ENCODE data around the gene MCF2L.

The MCF2L gene

DNA sequence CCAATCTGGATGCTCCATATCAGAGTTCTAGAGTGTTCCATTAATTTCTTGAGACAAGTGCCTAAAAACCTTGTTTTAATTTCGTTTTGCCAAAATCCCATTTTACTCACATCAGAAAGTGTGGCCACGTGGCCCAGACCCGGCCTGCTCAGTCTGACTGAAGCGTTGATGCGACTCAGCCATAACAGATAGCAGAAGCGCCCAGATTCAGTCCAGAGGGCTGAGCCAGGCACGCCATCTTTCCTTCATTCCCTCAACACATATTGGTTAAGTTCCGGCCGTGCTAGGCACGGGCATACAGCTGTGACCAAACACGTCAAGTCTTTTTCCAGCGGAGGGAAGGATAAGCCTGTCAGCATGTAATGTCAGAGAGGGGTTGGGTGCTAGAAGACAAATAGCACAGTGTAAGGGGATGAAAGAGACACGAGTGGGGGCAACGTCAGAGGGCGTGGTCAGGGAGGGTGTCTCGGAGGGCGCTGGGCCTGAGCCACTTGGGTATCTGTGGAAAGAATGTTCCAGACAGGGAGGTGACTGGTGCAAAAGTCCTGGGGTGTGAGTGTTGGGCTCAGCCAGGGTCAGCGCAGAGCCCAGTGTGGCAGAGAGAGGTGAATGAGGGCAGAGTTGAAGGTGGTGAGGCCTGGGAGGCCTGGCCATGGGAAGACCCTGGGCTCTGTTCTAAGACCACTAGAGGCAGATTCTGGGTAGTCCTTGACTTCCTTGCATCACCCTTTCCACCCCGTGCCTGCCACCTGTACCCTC lies 156.7 kb downstream of the MCF2L start:
- DNase-seq (ENCODE audit: low spot score): peak; percentile 33

DNA sequence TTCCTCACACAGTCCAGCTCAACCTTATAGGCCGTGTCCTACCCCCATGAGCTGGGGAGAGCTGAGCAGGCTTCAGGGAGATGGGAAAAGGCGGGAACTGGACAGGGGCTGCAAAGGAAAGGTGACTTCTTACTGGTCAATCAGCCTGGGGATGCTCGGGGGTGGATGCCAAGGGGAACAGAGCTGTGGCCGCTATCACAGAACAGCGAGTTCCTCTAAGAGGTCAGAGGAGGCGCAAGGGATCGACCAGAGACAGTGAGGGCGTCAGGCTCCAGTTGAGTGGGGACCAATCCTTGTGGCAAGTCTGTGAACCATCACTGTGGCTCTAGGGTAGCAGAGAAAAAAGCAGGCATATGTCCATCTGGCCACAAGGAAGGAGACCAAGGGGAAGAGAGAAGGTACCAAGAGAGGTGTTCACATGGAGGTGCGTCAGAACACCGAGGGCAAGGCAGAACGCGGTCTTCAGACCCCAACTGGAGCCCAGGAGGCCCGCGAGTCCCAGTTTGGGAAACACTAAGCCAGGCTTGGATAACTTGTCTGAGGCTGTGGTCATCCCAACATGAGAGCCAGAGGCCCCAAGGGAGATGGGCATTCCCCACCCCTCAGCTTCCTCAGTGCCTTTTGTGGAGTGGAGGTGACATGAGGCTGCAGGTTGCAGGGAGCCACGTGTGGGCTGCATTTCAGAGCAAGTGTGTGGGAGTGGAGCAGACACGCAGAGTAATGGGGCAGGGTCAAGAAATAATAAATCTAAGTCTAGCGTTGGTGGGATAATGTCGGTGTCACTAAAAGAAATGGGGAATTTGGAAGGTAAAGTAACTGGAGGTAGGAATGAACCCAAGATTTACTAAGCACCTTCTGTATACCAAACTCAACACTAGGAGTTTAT lies 157.5 kb downstream of the MCF2L start:
- peak; percentile 38 for DNase-seq (ENCODE audit: low spot score)

DNA sequence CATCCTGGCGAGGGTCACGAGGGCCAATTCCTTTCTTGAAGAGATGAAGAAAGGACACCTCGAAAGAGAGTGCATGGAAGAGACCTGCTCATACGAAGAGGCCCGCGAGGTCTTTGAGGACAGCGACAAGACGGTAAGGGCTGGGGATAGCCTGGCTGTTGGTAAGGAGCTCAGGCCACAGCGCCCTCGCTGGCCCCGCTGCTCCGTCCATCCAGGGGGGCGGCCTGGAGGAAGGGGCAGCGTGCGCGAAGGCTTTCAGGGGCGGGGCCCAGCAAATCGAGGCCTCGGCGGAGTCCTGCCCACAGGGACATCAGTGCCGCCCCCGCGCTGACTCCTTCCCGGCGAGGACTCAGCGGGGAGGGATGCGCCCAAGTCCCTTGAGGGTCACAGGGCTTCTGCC lies 160.5 kb downstream of the MCF2L start:
- peak; percentile 33 for DNase-seq (ENCODE audit: low spot score)

DNA sequence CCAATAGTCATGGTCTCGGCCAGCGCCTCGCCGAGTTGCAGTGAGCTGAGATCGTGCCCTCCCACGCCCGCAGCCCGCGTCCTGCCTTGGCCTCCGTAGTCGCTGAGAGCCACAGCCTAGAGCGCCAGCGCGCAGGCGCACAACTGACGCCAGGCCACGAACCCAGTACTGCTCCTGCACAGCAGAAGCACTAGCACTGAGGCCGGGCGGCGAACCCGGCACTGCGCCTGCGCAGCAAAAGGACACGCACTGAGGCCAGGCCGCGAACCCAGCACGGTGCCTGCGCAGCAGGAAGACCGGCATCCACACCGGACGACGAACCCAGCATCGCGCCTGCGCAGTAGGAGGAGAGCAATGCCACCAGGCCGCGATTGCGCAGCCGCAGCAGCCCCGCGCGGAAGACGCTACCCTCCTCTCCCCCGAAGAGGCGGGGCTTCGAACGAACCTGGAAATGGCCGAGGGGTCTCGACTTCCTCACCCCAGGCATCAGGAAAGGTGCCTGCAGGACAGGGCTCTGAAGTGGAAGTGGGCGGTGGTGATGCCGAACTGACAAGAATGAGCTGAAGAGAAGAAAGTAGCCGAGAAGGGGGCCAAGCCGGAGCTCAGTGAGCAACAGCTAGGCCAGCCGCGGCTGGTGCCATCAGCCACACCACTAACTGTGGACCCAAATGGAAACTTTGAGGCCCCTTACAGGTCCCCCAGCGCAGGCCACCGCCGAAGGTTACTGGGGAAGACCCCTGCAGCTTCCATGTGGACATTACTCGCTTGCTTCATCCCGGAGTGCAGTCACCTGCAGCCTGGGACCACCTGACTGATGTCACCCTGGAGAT lies 161.1 kb downstream of the MCF2L start:
- peak; percentile 64 for DNase-seq (ENCODE audit: low spot score)

DNA sequence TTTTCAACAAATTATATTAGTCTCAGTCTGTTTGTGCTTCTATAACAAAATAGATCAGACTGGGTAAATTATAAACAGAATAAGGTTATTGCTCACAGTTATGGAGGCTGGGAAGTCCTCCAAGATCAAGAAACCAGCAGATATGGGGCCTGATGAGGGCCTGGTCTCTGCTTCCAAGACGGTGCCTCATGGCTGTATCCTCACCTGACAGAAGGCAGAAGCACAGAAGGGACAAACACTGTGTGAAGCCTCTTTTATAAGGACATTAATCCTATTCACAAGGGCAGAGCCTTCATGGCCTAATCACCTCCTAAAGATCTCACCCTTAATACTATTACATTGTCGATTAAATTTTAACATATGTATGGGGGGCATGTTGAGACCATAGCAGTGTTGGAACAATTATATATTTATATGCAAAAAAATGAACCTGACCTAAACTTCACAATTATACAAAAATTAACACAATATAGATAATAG lies 166.3 kb downstream of the MCF2L start:
- DNase-seq (ENCODE audit: low spot score): no peak

DNA sequence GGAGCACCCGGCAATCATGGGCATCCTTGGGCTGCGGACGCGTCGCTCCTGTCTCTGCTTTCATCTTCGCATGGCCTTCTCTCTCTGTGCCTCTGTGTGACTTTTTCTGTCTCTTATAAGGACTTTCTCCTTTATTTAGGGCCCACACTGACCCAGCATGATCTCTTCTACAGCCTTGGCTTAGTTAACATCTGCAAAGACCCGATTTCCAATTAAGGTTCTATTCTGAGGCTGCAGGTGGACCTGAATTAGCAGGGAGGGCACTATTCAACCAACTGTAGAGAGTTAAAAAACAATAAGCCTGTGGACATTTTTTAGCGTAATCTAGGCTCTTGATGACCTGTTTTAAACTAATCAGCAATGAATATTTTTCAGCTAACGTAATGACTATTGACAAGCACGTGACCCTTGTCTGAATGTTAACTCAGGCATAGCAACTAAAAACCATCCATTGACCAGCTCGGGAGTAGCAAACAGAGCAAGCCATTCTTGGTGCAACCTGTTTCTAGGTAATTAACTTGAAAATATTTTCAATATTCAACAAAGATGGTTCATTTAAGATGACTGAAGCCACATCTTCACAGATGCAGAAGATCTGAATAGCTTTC lies 168.8 kb downstream of the MCF2L start:
- peak; percentile 23 for DNase-seq (ENCODE audit: low spot score)

DNA sequence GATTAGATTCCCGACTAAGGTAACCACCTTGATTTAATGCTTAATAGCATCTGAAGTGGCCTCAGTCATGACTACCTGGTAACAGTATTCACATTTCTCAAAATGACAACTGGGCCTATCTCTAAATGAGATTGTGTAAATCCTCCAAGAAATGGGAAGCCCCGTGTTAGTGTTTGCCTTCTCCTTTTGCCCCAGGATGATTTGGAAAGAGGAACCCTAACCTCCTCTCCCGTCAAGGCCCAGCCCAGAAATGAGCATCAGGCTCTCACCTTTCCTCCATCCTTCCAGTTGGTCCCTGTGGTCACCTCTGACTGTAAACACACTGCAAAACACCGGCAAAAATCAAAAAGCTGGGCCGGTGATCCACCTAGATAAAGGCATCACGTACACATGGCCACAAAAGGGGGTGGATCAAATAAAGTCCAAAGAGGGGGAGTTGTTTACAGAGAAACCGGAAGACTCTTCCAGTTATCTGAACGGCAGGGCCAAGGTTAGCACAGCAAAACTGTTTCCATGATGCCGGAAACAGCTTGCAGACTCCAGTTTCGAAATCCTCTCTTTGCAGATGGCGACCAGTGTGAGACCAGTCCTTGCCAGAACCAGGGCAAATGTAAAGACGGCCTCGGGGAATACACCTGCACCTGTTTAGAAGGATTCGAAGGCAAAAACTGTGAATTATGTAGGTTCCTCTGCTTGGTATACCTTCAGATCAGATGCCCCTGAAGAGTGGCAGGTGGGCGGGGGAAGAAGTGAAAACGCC lies 170.0 kb downstream of the MCF2L start:
- DNase-seq (ENCODE audit: low spot score): peak; percentile 48

DNA sequence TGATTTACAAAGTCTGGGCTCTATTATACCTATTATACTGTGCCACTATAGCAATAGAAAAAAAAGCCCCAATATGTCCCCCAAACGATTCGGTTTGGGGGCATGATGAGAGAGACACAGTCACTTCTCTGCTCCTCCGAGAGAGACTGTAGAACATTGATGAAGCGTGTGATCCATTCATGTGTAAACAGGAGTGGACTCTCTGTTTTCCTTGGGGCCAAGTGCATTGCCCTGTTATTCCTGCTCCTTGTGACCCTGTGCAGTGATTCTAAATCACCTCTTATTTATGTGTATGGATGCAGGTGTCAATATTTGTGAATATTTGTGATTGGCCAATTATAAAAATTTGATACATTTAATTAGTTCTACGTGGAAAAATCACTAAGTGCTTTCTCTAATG lies 170.6 kb downstream of the MCF2L start:
- DNase-seq (ENCODE audit: low spot score): no peak

DNA sequence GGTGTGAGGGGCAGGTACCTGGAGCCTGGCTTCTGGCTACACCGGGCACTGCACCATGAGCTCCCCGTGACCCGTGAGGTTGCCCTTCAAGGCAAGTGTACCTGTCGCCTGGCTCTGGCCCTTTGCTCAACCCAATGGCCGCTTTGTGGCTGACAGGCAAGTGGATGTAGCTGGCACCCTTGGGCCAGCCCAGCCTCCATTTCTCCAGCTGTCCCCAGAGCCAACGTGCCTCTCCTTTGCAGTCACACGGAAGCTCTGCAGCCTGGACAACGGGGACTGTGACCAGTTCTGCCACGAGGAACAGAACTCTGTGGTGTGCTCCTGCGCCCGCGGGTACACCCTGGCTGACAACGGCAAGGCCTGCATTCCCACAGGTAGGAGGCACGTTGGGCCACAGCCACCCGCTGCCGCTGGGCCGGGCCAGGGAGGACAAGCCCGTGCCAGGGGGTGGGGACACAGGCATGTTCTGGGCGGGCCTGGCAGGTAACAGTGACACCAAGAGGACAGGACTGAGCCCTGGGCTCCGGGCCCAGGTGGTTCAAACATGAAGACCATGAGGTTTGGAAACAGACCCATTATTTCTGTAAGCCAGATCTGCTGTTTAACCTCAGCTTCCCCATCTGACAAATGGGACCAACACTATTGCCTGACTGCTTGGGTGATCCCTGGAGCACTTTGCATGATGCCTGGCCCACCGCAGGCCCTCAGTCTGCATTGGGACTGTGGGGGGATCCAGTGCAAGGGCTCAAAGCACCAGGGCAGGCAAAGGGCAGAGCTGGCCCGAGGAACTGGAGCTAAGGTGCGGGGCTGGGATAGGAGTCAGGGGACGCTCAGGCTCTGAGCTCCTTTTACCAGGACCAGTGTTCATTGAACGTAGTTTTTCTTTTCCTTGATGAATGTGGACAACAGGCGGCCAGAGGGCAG lies 171.9 kb downstream of the MCF2L start:
- DNase-seq (ENCODE audit: low spot score): peak; percentile 57

DNA sequence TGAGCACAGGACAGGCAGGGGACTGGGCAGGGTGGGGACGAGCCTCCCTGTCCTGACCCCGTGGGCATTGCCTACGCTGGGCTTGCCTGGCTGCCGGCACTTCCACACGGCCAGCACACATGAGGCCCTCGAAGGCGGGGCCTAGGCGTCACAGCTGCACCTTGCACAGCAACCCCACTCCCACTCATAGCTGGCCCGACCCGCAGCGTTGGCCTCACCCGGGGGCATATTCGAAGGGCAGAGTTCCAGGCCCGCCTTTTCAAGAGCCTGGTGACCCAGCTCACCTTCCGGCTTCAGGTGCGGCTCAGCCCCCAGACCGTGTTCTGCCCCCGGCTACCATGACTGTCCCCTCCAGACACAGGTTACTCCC lies 172.6 kb downstream of the MCF2L start:
- DNase-seq (ENCODE audit: low spot score): peak; percentile 59

DNA sequence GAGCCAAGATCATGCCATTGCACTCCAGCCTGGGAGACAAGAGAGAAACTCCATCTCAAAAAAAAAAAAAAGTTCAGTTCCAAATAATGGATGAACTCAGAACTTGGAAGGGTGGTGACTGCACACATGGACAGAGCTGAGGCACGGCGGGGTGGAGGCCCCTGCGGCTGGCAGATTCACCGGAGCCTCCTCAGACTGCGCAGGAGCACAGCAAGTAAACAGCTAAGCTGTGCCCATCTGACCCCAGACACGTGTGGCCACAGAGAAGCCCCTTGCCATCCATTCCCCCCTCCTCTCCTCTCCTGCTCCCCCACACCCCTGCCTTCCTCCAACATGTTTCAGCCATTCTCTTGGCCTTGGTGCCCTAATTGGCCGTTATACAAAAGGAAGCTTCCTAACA lies 173.9 kb downstream of the MCF2L start:
- DNase-seq (ENCODE audit: low spot score): peak; percentile 41

DNA sequence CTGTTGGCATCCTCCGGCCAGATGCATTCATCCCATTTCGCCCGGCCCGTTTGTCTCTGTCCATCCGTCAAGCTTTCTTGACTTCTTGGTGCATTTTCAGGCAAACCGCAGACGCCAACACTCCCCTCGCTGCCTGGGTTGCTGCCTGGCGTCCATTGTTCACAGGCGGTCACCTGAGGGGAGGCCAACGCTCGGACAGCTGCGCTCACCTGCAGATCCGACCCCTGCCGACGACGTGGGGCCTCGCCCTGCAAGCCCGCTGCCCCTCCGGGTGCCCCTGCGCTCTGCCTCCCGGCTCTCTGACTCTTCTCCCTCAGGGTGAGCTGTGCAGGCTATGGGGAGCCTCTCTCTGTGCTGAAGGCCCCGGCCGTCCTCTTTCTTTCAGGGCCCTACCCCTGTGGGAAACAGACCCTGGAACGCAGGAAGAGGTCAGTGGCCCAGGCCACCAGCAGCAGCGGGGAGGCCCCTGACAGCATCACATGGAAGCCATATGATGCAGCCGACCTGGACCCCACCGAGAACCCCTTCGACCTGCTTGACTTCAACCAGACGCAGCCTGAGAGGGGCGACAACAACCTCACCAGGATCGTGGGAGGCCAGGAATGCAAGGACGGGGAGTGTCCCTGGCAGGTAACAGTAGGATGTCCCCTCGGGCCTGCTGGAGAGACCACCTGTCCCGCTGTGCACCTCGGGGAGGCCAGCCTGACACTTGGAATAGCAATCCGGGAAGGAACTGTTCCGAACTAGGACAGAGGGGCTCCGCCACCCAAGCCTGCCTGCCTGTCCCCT lies 174.6 kb downstream of the MCF2L start:
- peak; percentile 55 for DNase-seq (ENCODE audit: low spot score)

DNA sequence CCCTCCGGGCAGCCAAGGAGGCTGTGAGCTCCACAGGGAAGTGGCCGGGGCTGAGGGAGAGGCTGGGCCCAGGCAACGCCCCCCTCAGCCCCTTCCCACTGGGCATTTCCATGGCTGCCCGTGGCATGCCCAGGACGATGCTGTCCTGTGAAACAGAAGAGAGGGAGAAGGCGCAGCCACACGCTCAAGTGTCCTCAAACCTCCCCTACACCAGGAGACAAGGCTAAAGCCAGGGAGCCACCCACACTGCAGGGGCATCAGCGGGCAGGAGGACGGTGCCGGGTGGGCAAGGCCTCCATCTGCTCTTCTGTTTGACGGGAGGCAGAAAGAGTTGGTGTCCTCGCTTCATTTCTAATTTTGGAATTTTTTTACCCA lies 175.2 kb downstream of the MCF2L start:
- DNase-seq (ENCODE audit: low spot score): peak; percentile 15

DNA sequence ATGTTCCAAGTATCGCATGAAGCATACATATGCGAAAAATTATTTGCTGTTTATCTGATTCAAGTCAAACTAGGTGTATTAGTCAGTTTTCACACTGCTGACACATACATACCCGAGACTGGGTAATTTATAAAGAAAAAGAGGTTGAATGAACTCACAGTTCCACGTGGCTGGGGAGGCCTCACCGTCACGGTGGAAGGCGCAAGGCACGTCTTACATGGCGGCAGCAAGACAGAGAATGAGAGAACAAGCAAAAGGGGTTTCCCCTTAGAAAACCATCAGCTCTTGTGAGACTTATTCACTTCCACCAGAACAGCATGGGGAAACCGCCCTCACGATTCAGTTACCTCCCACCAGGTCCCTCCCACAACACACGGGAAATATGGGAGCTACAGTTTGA lies 176.5 kb downstream of the MCF2L start:
- DNase-seq (ENCODE audit: low spot score): no peak

DNA sequence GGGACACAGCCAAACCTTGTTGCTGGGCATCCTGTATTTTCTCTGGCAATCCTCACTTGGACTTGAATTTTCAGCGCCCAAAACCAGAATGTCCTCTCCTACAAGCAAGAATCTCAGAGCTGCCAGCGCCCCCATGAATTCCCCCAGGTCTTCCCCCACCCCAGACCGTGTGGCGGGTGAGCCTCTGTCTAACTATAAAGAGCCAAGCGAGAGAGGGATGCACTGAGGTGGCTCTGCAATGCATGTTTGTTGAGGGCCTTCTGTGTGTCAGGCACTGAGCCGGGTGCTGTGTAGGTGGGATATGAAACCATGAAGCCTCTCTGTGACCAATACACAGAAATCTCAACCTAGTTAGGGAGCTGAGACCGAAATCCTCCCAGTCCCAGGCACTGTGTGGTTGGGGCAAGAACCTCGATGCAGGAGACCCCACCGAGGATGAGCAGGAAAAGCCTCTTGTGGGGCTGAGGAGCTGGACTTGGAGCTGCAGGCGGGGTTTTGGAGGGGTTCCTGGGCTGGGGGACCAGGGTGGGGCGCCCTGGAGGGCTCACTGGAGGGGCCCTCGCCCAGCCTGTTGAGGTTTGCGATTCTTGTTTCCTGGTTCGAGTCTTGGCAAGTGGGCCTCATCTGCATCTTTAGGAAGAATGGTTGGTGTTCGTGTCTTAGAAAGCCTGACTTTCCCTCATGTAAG lies 177.0 kb downstream of the MCF2L start:
- DNase-seq (ENCODE audit: low spot score): no peak

DNA sequence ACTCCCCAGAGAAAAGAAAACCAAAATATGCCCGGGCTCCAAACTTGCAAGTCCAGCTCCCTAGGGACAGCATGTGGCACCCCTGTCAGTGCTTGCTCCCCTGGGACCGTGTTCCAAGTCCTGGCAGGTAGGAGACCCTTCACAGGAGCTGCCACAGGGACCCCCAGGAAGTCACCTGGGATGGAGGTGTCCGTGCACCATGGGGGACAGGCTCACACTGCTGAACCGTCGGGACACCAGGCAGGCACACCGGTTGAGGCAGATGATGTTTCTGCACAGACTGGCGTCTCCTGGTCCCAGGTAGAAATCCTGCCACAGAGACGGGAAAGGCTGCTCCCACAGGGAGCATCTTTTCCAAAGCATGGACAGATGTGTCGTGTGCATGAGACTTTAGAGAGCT lies 177.7 kb downstream of the MCF2L start:
- DNase-seq (ENCODE audit: low spot score): no peak

DNA sequence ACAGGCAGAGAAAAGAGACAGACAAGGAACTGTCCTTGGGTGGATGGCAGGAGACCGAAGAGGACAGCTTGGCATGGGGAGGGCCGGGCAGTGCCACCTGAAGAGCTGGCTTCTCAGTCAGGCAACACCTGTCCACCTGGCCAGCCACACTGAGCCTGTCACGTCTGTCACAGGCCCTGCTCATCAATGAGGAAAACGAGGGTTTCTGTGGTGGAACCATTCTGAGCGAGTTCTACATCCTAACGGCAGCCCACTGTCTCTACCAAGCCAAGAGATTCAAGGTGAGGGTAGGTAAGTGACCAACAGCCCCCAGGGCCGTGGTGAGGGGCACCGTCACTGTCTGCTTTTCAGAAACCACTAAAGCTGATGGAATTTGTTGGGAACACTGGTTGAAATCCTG lies 178.2 kb downstream of the MCF2L start:
- DNase-seq (ENCODE audit: low spot score): peak; percentile 12

DNA sequence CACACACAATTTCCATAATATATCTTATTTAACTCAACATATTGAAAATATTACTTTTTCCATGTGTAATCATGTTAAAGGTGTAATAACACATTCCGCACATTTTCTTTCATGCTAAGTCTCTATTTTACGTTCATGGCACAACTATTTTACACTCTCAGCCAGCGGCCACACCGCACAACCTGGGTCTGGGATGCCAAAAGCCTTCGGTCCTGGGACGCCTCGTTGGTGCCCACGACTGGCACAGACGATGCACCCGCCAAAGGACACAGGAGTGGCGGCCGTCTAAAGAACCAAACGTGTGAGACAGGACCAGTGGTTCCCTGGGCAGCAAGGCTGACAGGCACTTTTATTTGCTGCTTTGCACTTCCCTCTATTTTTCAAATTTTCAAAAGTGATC lies 179.4 kb downstream of the MCF2L start:
- peak; percentile 42 for DNase-seq (ENCODE audit: low spot score)

Data from left forelimb (tissue), 1 donor.